Measurements from ENCODE around the gene EIF5.

The EIF5 gene

DNA sequence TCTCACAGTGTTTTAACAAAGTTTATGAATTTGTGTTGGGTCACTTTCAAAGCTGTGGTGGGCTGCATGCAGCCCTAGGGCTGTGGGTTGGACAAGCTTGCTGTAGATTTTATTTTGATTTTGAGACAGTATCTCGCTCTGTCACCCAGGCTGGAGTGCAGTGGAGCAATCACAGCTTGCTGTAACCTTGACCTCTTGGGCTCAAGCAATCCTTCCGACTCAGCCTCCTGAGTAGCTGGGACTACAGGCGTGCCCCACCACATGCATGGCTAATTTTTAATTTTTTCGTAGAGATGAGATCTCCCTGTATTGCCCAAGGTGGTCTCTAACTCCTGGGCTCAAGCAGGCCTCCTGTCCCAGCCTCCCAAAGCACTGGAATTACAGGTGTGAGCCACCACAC, 56.6 kb downstream of the EIF5 start:
- DNase-seq (ENCODE audit: low read depth, low spot score) = no peak
- H3K27ac ChIP-seq = peak overlapping the region; percentile 26

DNA sequence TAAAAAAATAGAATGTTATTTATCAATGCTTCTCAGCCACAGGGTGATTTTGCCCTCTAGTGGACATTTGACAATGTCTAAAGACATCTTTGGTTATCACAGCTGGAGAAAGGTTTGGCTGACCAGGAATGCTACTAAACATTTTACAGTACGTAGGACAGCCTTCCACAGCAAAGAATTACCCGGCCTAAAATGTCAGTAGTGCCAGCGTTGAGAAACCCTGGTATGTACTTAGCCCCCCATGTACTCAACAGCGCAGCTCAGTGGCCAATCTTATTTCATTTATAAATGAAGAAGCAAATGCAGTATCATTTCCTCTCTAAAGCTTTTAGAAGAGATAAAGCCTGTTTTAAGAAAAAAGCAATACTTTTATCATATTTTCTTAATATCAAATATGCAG, 57.0 kb downstream of the EIF5 start:
- no peak for DNase-seq (ENCODE audit: low read depth, low spot score)
- peak overlapping the region; percentile 26 for H3K27ac ChIP-seq

DNA sequence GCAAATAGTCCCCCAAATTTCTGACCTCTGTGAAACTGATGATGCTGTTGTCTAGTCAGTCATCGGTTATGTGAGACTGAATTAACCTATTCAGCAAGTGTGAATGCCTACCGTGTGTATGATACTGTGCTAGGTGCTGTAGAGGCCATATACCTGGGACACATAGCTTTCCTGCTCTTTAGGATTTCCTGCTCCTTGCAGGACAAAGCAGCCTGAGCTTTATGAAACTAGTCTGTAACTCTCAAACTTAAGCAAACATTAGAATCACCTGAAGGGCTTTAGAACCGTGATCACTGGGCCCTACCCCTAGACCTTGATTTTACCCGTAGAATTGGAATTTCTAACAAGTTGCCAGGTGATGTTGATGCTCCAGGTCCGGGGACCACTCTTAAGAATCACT, 58.1 kb downstream of the EIF5 start:
- DNase-seq (ENCODE audit: low read depth, low spot score) = no peak
- H3K27ac ChIP-seq = peak overlapping the region; percentile 24

DNA sequence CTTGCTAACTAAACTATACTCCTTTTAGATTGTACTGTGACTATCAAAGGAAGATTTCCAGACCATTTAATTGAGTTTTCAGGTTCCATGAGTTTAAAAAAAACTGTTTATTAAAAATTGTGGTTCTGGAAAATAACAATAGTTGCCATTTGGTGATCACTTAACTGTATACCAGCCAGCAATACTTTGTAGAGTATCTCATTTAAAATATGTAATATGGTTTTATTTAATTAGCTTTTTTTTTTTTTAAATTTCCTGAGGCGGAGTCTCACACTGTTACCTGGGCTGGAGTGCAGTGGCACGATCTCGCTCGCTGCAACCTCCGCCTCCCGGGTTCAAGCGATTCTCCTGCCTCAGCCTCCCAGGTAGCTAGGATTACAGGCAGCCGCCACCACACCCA, 58.5 kb downstream of the EIF5 start:
- DNase-seq (ENCODE audit: low read depth, low spot score) = no peak
- H3K27ac ChIP-seq = peak overlapping the region; percentile 24

DNA sequence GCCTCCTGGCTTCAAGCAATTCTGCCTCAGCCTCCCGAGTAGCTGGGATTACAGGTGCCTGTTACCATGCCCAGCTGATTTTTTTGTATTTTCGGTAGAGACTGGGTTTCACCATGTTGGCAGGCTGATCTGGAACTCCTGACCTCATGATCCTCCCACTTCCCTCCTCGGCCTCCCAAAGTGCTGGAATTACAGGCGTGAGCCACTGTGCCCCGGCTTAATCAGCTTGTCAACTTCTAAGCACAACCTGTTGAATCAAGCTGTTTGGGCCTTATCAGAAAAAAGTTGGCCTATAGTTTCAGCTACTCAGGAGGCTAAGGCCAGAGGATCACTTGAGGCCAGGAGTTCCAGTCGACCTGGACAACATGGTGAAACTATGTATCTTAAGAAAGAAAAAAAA, 59.0 kb downstream of the EIF5 start:
- H3K27ac ChIP-seq = peak overlapping the region; percentile 24

DNA sequence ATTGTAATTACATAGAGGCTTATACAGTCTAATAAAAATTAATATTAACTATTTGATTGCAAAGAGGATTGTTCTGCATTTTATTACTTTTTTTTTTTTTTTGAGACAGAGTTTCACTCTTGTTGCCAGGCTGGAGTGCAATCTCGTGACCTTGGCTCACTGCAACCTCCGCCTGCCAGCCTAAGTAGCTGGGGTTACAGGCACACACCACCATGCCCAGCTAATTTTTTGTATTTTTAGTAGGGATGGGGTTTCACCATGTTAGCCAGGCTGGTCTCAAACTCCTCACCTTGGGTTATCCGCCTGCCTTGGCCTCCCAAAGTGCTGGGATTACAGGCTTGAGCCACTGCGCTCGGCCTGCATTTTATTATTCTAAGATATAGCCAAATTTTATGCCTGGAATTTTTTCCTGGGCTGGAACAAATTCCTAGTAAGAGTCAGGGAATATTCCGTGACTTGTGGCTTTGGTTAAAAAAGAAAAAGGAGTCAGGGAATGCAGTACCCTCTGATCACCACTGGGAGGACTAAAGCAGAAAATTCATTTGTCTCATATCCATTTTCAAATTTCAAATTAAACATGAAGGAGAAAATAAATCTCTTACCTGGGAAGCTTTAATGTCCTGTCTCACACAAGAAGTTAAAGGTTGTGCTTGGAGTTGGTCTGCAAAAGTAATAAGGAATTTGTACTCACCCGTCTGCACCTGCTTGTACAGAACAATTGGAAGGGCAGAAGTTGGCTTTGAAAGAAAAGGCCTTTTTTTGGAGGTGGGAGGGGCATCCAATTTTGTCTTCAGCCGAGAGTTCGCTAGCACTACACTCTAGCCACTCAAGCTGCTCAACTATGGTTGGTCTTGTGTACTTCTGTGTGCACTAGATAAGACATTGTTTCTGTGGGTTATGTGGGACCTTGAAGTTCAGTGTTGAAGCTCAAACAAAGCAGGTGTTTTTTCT, 59.9 kb downstream of the EIF5 start:
- peak overlapping the region; percentile 24 for H3K27ac ChIP-seq
- DNase-seq (ENCODE audit: low read depth, low spot score) = no peak

More for the DNA sequence above, 59.0 kb downstream of the EIF5 start:
- no peak for DNase-seq (ENCODE audit: low read depth, low spot score)

Data from epithelial cell of prostate (primary cell).